Esophagus muscularis mucosa (tissue), 4 donors: ENCODE measurements around the gene EXOC7.

Source experiments
- EP300 ChIP-seq: sonication (generic); formaldehyde crosslinking; IDR thresholded peaks from one replicate; pipeline ENCODE4 v1.6.1; 2017; ENCODE audit warnings: antibody characterized with exemption
- POLR2A ChIP-seq: fragments of 450-650 bp; IDR thresholded peaks from one replicate; pipeline ENCODE4 v1.6.1; 2017; ENCODE audit warnings: antibody characterized with exemption, moderate library complexity, mild to moderate bottlenecking, low read depth
- TF ChIP-seq, protein P1 (sequence below), 3 experiments: fragments of 200-600 bp in 2 of 3; fragments of 450-650 bp in 1 of 3; sonication (generic) in 2 of 3; IDR thresholded peaks; one replicate each; pipeline ENCODE4 v1.5.1; 2017 to 2019; ENCODE audit warnings: antibody characterized with exemption in 3 of 3, mild to moderate bottlenecking in 2 of 3, moderate library complexity in 1 of 3

DNA sequence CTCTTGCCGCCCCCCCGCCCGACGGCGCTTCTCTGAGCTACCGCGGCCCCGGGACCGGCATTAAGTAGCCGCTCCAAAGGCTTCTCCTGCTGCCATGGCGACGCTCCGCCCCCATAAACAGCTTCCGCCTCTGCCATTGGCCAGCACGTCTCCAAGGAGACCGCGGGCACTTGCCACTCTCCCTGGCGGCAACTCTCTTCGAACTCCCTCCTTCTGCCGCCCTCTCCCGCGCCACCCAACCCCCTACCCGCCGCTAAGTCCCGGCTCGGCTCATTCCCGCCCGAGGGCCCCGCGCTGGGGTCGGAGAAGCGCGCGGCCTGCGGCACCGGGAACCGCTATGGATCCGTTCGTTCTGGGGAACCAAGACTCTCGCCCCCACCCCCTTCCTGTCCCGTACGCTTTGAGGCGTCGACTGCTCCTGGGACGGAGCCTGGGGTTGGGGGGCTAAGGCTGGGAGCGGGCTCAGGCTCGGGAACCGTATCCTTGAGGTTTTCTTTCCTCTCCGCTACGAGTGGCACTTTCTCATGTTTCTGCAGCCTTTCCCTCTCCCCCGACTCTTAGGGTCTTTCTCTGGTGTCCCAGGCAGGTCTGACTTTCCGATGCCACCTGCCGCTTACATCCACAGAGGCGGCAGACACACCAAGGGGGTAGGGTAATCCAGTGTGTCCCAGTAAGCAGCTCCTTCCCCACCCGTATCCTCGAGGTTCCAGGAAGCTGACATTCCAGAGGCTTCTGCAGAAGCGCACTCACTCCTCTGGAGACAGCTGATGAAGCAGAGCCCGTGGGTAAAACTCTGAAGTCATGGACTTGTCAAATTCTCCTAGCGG lies 37.8 kb upstream of the EXOC7 start, which contains the start of gene FOXJ1:
- TF ChIP-seq, protein P1, sequence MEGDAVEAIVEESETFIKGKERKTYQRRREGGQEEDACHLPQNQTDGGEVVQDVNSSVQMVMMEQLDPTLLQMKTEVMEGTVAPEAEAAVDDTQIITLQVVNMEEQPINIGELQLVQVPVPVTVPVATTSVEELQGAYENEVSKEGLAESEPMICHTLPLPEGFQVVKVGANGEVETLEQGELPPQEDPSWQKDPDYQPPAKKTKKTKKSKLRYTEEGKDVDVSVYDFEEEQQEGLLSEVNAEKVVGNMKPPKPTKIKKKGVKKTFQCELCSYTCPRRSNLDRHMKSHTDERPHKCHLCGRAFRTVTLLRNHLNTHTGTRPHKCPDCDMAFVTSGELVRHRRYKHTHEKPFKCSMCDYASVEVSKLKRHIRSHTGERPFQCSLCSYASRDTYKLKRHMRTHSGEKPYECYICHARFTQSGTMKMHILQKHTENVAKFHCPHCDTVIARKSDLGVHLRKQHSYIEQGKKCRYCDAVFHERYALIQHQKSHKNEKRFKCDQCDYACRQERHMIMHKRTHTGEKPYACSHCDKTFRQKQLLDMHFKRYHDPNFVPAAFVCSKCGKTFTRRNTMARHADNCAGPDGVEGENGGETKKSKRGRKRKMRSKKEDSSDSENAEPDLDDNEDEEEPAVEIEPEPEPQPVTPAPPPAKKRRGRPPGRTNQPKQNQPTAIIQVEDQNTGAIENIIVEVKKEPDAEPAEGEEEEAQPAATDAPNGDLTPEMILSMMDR (IDR thresholded peaks at IDR 0.05) = no peak
- TF ChIP-seq POLR2A (no peak), EP300 (no peak)
